H9 (cell line): ENCODE data around the gene DSCAM. TPM values are rescaled to one million over a fixed set of nuclear protein-coding genes. Genes with fewer than 3 reads are reported as not detected.

Experiments
- DNase-seq: peaks from one replicate; pipeline ENCODE4 v3.0.0-alpha.2; 2017
- H2AFZ ChIP-seq: one replicate; pipeline ENCODE4 v1.6.1; 2013; ENCODE audit warnings: mild to moderate bottlenecking, low read length, control low read depth, moderate library complexity
- H2AK5ac ChIP-seq: 2 replicates; pipeline ENCODE4 v1.6.1; 2013; ENCODE audit warnings: low read length, control low read depth, mixed read lengths; ENCODE audit not compliant: insufficient read length
- H2BK120ac ChIP-seq: one replicate; pipeline ENCODE4 v1.6.1; 2013; ENCODE audit warnings: low read depth, mild to moderate bottlenecking, low read length, control low read depth, inconsistent platforms; ENCODE audit not compliant: poor library complexity, severe bottlenecking
- H2BK12ac ChIP-seq: 2 replicates; pipeline ENCODE4 v1.6.1; 2013; ENCODE audit warnings: low read length, control low read depth, mixed read lengths, low read depth; ENCODE audit not compliant: insufficient read length
- H2BK15ac ChIP-seq: 2 replicates; pipeline ENCODE4 v1.6.1; 2013; ENCODE audit warnings: low read depth, low read length, control low read depth
- H2BK20ac ChIP-seq: one replicate; pipeline ENCODE4 v1.6.1; 2013; ENCODE audit warnings: low read depth, mild to moderate bottlenecking, low read length, control low read depth, inconsistent platforms; ENCODE audit not compliant: poor library complexity, severe bottlenecking
- H2BK5ac ChIP-seq: 2 replicates; pipeline ENCODE4 v1.6.1; 2013; ENCODE audit warnings: low read length, control low read depth, mixed read lengths; ENCODE audit not compliant: insufficient read length
- H3K14ac ChIP-seq: 2 replicates; pipeline ENCODE4 v1.6.1; 2013; ENCODE audit warnings: low read length, control low read depth; ENCODE audit not compliant: insufficient read depth
- H3K18ac ChIP-seq: 2 replicates; pipeline ENCODE4 v1.6.1; 2013; ENCODE audit warnings: low read depth, mild to moderate bottlenecking, mixed read lengths, low read length, control low read depth; ENCODE audit not compliant: insufficient read length
- H3K23ac ChIP-seq: 2 replicates; pipeline ENCODE4 v1.6.1; 2013; ENCODE audit warnings: low read length, control low read depth, mixed read lengths, low read depth; ENCODE audit not compliant: insufficient read length
- H3K23me2 ChIP-seq: 2 replicates; pipeline ENCODE4 v1.6.1; 2013; ENCODE audit warnings: low read depth, mild to moderate bottlenecking, mixed read lengths, low read length, control low read depth; ENCODE audit not compliant: insufficient read length, poor library complexity, severe bottlenecking
- H3K27ac ChIP-seq: 2 replicates; pipeline ENCODE4 v1.5.1; 2013; ENCODE audit warnings: low read length, control low read depth, mixed read lengths, low read depth; ENCODE audit not compliant: insufficient read length
- H3K27me3 ChIP-seq: 2 replicates; pipeline ENCODE4 v1.6.1; 2013; ENCODE audit warnings: low read length, control low read depth, inconsistent platforms; ENCODE audit not compliant: insufficient read depth
- H3K4ac ChIP-seq: 2 replicates; pipeline ENCODE4 v1.6.1; 2013; ENCODE audit warnings: low read depth, mild to moderate bottlenecking, control low read depth, inconsistent platforms, low read length, moderate library complexity
- H3K4me1 ChIP-seq: 2 replicates; pipeline ENCODE4 v1.6.1; 2013; ENCODE audit warnings: low read length, control low read depth, inconsistent platforms; ENCODE audit not compliant: insufficient read depth
- H3K4me2 ChIP-seq: 2 replicates; pipeline ENCODE4 v1.6.1; 2013; ENCODE audit warnings: low read length, control low read depth, mixed read lengths; ENCODE audit not compliant: insufficient read length, insufficient read depth
- H3K56ac ChIP-seq: 2 replicates; pipeline ENCODE4 v1.6.1; 2013; ENCODE audit warnings: low read depth, mild to moderate bottlenecking, mixed read lengths, low read length, control low read depth; ENCODE audit not compliant: insufficient read length
- H3K79me1 ChIP-seq: 2 replicates; pipeline ENCODE4 v1.6.1; 2013; ENCODE audit warnings: low read depth, mild to moderate bottlenecking, moderate library complexity, low read length, control low read depth, inconsistent platforms; ENCODE audit not compliant: insufficient read depth, poor library complexity, severe bottlenecking
- H3K79me2 ChIP-seq: 2 replicates; pipeline ENCODE4 v1.6.1; 2013; ENCODE audit warnings: low read length, control low read depth, inconsistent platforms; ENCODE audit not compliant: insufficient read depth
- H3K9ac ChIP-seq: 2 replicates; pipeline ENCODE4 v1.6.1; 2013; ENCODE audit warnings: low read length, control low read depth, mixed read lengths; ENCODE audit not compliant: insufficient read length; ENCODE audit errors: extremely low read depth
- H3K9me3 ChIP-seq: one replicate; pipeline ENCODE4 v1.6.1; 2013; ENCODE audit warnings: low read depth, low read length, inconsistent platforms; ENCODE audit not compliant: control insufficient read depth
- H3T11ph ChIP-seq: one replicate; pipeline ENCODE4 v1.6.1; 2013; ENCODE audit warnings: mild to moderate bottlenecking, low read length, control low read depth, inconsistent platforms
- H4K20me1 ChIP-seq: one replicate; pipeline ENCODE4 v1.6.1; 2013; ENCODE audit not compliant: control insufficient read depth, insufficient read length, insufficient read depth
- H4K5ac ChIP-seq: 2 replicates; pipeline ENCODE4 v1.6.1; 2013; ENCODE audit warnings: low read depth, mild to moderate bottlenecking, mixed read lengths, low read length, control low read depth; ENCODE audit not compliant: insufficient read length
- H4K8ac ChIP-seq: replicated peaks from 2 replicates; pipeline ENCODE4 v1.6.1; 2013; ENCODE audit warnings: low read length, control low read depth, mixed read lengths, low read depth; ENCODE audit not compliant: insufficient read length
- H4K91ac ChIP-seq: 2 replicates; pipeline ENCODE4 v1.6.1; 2013; ENCODE audit warnings: low read depth, mild to moderate bottlenecking, moderate library complexity, mixed read lengths, low read length, control low read depth; ENCODE audit not compliant: insufficient read length
- H3K27ac Mint-ChIP-seq, 3 experiments: 2 replicates in 2 of 3; 3 replicates in 1 of 3; pipeline ENCODE4 v1.8.0; 2020 to 2021; ENCODE audit warnings: mixed read lengths in 3 of 3, mild to moderate bottlenecking in 1 of 3, moderate library complexity in 1 of 3
- H3K27me3 Mint-ChIP-seq: 2 replicates; pipeline ENCODE4 v1.8.0; 2021; ENCODE audit warnings: low read depth, mild to moderate bottlenecking, moderate library complexity, mixed read lengths
- H3K36me3 Mint-ChIP-seq, 3 experiments: 2 replicates in 2 of 3; 3 replicates in 1 of 3; pipeline ENCODE4 v1.8.0; 2020 to 2021; ENCODE audit warnings: low read depth in 3 of 3, mixed read lengths in 3 of 3; ENCODE audit not compliant: insufficient read depth in 1 of 3
- H3K4me1 Mint-ChIP-seq, 2 experiments: 2 replicates each; pipeline ENCODE4 v1.8.0; 2020; ENCODE audit warnings: mixed read lengths in 2 of 2
- H3K4me3 Mint-ChIP-seq, 2 experiments: 2 replicates in 1 of 2; 3 replicates in 1 of 2; pipeline ENCODE4 v1.8.0; 2020 to 2021; ENCODE audit warnings: mild to moderate bottlenecking in 2 of 2, mixed read lengths in 2 of 2, moderate library complexity in 1 of 2
- H3K9me3 Mint-ChIP-seq, 2 experiments: 2 replicates in 1 of 2; 3 replicates in 1 of 2; pipeline ENCODE4 v1.8.0; 2020; ENCODE audit warnings: mild to moderate bottlenecking in 2 of 2, mixed read lengths in 2 of 2, moderate library complexity in 1 of 2
- WGBS: extraction: QIAGEN DNeasy Blood & Tissue Kit; methylation state at CpG from one replicate; pipeline ENCODE4 v1.1.7; 2013; ENCODE audit warnings: missing lambda C conversion rate, low lambda C conversion rate, mixed read lengths; ENCODE audit not compliant: insufficient read length; ENCODE audit errors: extremely low coverage; 5-methylcytosine and 5-hydroxymethylcytosine counted together
- total RNA-seq: library from RNA; stranded (reverse); gene quantifications from 2 replicates; pipeline ENCODE4 v1.2.1, GENCODE V29; 2021
- TF ChIP-seq, protein P1 (sequence below): fragments of 200-600 bp; sonication (generic); conservative IDR thresholded peaks from 3 replicates; pipeline ENCODE4 v1.8.0; 2021; ENCODE audit warnings: antibody characterized with exemption, mild to moderate bottlenecking

DSCAM gene
- total RNA-seq, 1 experiment from 2014 or later, result 0.17 TPM

DNA sequence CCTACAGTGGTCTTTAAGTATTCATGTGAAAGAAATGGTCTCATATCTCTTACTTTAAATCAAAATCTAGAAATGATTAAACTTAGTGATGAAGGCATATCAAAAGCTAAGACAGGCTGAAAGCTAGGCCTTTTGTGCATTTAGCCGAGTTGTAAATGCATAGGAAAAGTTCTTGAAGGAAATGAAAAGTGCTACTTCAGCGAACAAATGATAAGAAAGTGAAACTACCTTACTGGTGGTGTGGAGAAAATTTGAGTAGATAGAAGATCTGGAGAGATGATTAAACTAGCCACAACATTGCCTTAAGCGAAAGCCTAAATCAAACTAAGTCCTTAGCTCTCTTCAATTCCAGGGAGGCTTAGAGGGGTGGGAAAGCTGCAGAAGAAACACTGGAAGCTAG is 147.6 kb downstream of the DSCAM start:
- no peak for DNase-seq
- Mint-ChIP-seq H3K4me3 (no peak overlapping the region), H3K9me3 (no peaks in the 10 kb centered on the region), H3K27ac (no peak overlapping the region), H3K36me3 (no peaks in the 10 kb centered on the region), H3K4me1 (no peaks in the 10 kb centered on the region), H3K27me3 (no peaks in the 10 kb centered on the region; the same call in 1 of the 2 replicates)
- no peak overlapping the region for H3K23ac ChIP-seq
- no peak overlapping the region for H2BK20ac ChIP-seq
- H4K20me1 ChIP-seq, result no peaks in the 10 kb centered on the region
- no peaks in the 10 kb centered on the region for H3K79me2 ChIP-seq
- no peak overlapping the region for H3K14ac ChIP-seq
- H2BK12ac ChIP-seq, result no peak overlapping the region
- no peak overlapping the region for H4K91ac ChIP-seq
- H3K27ac ChIP-seq, result no peak overlapping the region
- no peaks in the 10 kb centered on the region for H3K9me3 ChIP-seq
- no peak overlapping the region for H2BK5ac ChIP-seq
- no peak overlapping the region for H2AK5ac ChIP-seq
- H3K4me2 ChIP-seq, result no peak overlapping the region
- H3T11ph ChIP-seq, result no peak overlapping the region
- no peak overlapping the region for H3K56ac ChIP-seq
- no CpG with 5 or more reads among the region's 3 CpGs for WGBS
- H3K4me1 ChIP-seq, result no peaks in the 10 kb centered on the region
- H3K27me3 ChIP-seq, result no peaks in the 10 kb centered on the region
- no peaks in the 10 kb centered on the region for H3K79me1 ChIP-seq
- no peaks in the 10 kb centered on the region for H3K23me2 ChIP-seq
- H3K4ac ChIP-seq, result no peak overlapping the region
- no peak overlapping the region for H3K18ac ChIP-seq
- H2BK120ac ChIP-seq, result no peak overlapping the region
- H2BK15ac ChIP-seq, result no peak overlapping the region
- H4K8ac ChIP-seq, result no peak overlapping the region
- TF ChIP-seq, protein P1, sequence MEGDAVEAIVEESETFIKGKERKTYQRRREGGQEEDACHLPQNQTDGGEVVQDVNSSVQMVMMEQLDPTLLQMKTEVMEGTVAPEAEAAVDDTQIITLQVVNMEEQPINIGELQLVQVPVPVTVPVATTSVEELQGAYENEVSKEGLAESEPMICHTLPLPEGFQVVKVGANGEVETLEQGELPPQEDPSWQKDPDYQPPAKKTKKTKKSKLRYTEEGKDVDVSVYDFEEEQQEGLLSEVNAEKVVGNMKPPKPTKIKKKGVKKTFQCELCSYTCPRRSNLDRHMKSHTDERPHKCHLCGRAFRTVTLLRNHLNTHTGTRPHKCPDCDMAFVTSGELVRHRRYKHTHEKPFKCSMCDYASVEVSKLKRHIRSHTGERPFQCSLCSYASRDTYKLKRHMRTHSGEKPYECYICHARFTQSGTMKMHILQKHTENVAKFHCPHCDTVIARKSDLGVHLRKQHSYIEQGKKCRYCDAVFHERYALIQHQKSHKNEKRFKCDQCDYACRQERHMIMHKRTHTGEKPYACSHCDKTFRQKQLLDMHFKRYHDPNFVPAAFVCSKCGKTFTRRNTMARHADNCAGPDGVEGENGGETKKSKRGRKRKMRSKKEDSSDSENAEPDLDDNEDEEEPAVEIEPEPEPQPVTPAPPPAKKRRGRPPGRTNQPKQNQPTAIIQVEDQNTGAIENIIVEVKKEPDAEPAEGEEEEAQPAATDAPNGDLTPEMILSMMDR, result no peak
- H4K5ac ChIP-seq, result no peak overlapping the region
- no peak overlapping the region for H2AFZ ChIP-seq
- H3K9ac ChIP-seq, result no peak overlapping the region
